HL-60 (cell line): ENCODE measurements around the gene EPHA6.

ENCODE experiments used
- DNase-seq, 2 experiments: peaks; one replicate each; pipeline ENCODE4 v3.0.0-alpha.2; 2010 to 2020; ENCODE audit warnings: low read depth in 1 of 2, low spot score in 1 of 2
- H3K27ac ChIP-seq: fragments of 250-450 bp; sonication (Bioruptor Pico); replicated peaks from 2 replicates; pipeline ENCODE4 v1.5.1; 2020; ENCODE audit warnings: mild to moderate bottlenecking, moderate library complexity
- H3K27me3 ChIP-seq: fragments of 250-450 bp; sonication (Bioruptor Pico); 2 replicates; pipeline ENCODE4 v1.5.1; 2021; ENCODE audit warnings: mild to moderate bottlenecking, moderate library complexity; ENCODE audit not compliant: insufficient read depth, poor library complexity, severe bottlenecking
- H3K4me3 ChIP-seq: replicated peaks from 2 replicates; pipeline ENCODE4 v1.5.1; 2011; ENCODE audit warnings: mild to moderate bottlenecking, control low read depth, low read length; ENCODE audit not compliant: insufficient read depth
- GABPA ChIP-seq: IDR thresholded peaks from 2 replicates; pipeline ENCODE4 v1.6.1; 2012; ENCODE audit warnings: low read depth
- POLR2AphosphoS5 ChIP-seq: IDR thresholded peaks from 2 replicates; pipeline ENCODE4 v1.6.1; 2012; ENCODE audit warnings: low read depth
- SPI1 ChIP-seq: IDR thresholded peaks from 2 replicates; pipeline ENCODE4 v1.6.1; 2012; ENCODE audit warnings: low read depth, mild to moderate bottlenecking, borderline replicate concordance
- TF ChIP-seq, protein P1 (sequence below): IDR thresholded peaks from 2 replicates; pipeline ENCODE4 v1.6.1; 2012; ENCODE audit warnings: low read depth; ENCODE audit not compliant: insufficient replicate concordance
- TF ChIP-seq, protein P2 (sequence below): IDR thresholded peaks from one replicate; pipeline ENCODE4 v1.5.1; 2011; ENCODE audit warnings: low read length, control low read depth, inconsistent platforms; ENCODE audit not compliant: insufficient read depth

The EPHA6 gene

DNA sequence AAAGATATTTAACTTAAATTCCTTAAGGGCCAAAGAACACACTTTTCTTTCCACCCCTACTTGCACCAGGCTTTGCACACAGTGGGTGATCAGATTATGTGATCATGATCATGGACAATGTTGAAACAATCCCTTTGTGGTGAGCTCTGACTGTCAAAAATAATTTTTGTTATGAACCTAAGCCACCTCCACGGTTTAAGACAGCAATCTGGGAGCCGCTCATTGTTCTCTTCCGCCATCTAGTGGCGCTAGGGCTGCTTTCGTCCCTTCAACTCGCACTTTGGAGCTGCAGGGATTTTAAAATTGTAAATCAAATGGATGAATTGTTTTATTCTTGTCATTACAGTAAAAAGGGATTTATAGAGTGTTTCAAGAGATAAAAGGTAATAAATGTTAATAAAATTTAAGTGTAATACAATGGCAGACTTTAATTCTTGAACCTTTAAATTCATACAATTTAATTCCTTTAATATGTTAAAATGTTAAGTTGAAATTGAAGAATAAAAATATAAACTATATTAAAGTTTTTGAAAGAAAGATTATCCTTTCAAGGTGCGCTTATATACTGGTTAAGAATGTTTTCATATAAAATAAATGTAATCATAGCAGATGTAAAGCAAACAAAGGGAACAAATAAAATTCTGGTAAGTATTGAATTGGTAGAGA lies 904.9 kb downstream of the EPHA6 start:
- Histone ChIP-seq H3K27ac (no peak overlapping the region), H3K27me3 (peaks cover 2% of the 10 kb centered on the region), H3K4me3 (no peak overlapping the region)
- peak; percentile 38 to 53 for DNase-seq
- TF ChIP-seq, protein P1, sequence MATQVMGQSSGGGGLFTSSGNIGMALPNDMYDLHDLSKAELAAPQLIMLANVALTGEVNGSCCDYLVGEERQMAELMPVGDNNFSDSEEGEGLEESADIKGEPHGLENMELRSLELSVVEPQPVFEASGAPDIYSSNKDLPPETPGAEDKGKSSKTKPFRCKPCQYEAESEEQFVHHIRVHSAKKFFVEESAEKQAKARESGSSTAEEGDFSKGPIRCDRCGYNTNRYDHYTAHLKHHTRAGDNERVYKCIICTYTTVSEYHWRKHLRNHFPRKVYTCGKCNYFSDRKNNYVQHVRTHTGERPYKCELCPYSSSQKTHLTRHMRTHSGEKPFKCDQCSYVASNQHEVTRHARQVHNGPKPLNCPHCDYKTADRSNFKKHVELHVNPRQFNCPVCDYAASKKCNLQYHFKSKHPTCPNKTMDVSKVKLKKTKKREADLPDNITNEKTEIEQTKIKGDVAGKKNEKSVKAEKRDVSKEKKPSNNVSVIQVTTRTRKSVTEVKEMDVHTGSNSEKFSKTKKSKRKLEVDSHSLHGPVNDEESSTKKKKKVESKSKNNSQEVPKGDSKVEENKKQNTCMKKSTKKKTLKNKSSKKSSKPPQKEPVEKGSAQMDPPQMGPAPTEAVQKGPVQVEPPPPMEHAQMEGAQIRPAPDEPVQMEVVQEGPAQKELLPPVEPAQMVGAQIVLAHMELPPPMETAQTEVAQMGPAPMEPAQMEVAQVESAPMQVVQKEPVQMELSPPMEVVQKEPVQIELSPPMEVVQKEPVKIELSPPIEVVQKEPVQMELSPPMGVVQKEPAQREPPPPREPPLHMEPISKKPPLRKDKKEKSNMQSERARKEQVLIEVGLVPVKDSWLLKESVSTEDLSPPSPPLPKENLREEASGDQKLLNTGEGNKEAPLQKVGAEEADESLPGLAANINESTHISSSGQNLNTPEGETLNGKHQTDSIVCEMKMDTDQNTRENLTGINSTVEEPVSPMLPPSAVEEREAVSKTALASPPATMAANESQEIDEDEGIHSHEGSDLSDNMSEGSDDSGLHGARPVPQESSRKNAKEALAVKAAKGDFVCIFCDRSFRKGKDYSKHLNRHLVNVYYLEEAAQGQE, result no peak
- TF ChIP-seq SPI1 (no peak), GABPA (no peak), POLR2AphosphoS5 (no peak)
- TF ChIP-seq, protein P2, sequence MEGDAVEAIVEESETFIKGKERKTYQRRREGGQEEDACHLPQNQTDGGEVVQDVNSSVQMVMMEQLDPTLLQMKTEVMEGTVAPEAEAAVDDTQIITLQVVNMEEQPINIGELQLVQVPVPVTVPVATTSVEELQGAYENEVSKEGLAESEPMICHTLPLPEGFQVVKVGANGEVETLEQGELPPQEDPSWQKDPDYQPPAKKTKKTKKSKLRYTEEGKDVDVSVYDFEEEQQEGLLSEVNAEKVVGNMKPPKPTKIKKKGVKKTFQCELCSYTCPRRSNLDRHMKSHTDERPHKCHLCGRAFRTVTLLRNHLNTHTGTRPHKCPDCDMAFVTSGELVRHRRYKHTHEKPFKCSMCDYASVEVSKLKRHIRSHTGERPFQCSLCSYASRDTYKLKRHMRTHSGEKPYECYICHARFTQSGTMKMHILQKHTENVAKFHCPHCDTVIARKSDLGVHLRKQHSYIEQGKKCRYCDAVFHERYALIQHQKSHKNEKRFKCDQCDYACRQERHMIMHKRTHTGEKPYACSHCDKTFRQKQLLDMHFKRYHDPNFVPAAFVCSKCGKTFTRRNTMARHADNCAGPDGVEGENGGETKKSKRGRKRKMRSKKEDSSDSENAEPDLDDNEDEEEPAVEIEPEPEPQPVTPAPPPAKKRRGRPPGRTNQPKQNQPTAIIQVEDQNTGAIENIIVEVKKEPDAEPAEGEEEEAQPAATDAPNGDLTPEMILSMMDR, result peak; percentile 74

DNA sequence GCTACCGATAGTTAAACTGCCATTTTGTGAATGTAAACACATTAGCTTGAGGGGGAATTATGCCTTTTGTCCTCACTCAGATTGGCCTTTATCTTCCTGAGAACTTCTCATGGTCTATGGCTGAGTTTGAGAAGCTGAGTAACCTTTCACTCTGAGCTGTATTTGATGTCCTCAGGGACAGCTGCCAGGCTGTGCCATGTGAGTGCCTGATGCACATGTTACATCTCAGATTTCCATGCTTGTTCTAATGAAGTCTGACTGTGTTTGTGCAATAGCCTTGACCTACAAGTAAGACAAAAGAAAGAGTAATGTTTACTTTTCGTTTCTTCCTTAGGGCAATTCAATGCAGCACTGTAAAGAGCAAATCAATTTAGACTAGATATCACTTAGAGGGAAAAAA lies 906.0 kb downstream of the EPHA6 start:
- Histone ChIP-seq H3K27me3 (peaks cover 2% of the 10 kb centered on the region), H3K4me3 (no peak overlapping the region), H3K27ac (no peak overlapping the region)
- TF ChIP-seq POLR2AphosphoS5, result no peak
- TF ChIP-seq, protein P2, result no peak
- no peak for TF ChIP-seq SPI1
- TF ChIP-seq GABPA, result no peak
- TF ChIP-seq, protein P1, result no peak
- DNase-seq, result no peak

DNA sequence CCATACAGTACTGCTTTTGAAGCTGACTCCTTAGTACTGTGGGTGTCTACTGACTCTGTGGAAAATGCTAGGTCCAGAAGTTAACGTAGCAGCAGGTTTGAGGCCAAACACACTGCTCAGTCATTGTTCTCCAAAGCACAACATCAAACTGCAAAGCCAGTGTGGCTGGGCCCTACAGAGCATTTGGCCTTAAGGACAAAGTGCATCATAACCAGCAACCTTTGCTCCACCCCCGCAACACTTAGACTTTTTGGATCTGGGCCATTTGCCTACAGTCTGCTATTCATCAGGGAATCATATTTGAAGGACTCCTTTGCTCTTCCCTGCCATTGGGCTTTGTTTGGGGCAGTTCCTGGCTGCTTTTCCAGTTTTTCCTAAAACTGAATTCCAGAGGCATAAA lies 907.1 kb downstream of the EPHA6 start:
- DNase-seq, result no peak
- Histone ChIP-seq H3K27me3 (peaks cover 2% of the 10 kb centered on the region), H3K4me3 (no peak overlapping the region), H3K27ac (no peak overlapping the region)
- TF ChIP-seq, protein P2, result no peak
- TF ChIP-seq GABPA (no peak), SPI1 (no peak), POLR2AphosphoS5 (no peak)
- TF ChIP-seq, protein P1, result no peak
